IMR-90 (cell line): ENCODE results near the gene EML4. TPM values are rescaled to one million over a fixed set of nuclear protein-coding genes. Genes with fewer than 3 reads are reported as not detected.

Experiments
- ATAC-seq: fragments of 200-7000 bp; cut with Tn5 transposase; 2 replicates; pipeline ENCODE4 v1.9.1; 2020; ENCODE audit warnings: low read depth, mild to moderate bottlenecking, moderate library complexity
- BruUV-seq: library from RNA; stranded (reverse); fragments of 400-500 nt; replicated peaks from 2 replicates; lab custom pipeline; 2021; lab: Mats Ljungman, UMichigan
- CTCF ChIA-PET: fragments of 300-600 bp; formaldehyde crosslinking; extraction: SDS; loops from one replicate; lab custom pipeline; 2021; ENCODE audit warnings: antibody characterized with exemption; lab: Yijun Ruan, JAX
- POLR2A ChIA-PET: fragments of 300-600 bp; sonication (Branson Sonifier 250); formaldehyde crosslinking; loops from one replicate; lab custom pipeline; 2022; ENCODE audit warnings: antibody characterized with exemption; ENCODE audit not compliant: unreplicated experiment; lab: Charles Lee
- DNase-seq: peaks from one replicate; pipeline ENCODE4 v3.0.0; 2013
- H2AFZ ChIP-seq: replicated peaks from 2 replicates; pipeline ENCODE3; 2013; ENCODE audit warnings: low read length, mild to moderate bottlenecking; ENCODE audit not compliant: poor library complexity
- H2AK5ac ChIP-seq: 2 replicates; pipeline ENCODE4 v1.6.1; 2013; ENCODE audit warnings: low read depth, low read length, inconsistent platforms
- H2AK9ac ChIP-seq: replicated peaks from 2 replicates; pipeline ENCODE3; 2013; ENCODE audit warnings: mild to moderate bottlenecking, low read depth, low read length, moderate library complexity; ENCODE audit not compliant: poor library complexity
- H2BK120ac ChIP-seq: 2 replicates; pipeline ENCODE4 v1.6.1; 2013; ENCODE audit warnings: low read depth, low read length, inconsistent platforms
- H2BK15ac ChIP-seq: 3 replicates; pipeline ENCODE4 v1.6.1; 2013; ENCODE audit warnings: low read depth, low read length, inconsistent platforms
- H2BK20ac ChIP-seq: 2 replicates; pipeline ENCODE4 v1.6.1; 2013; ENCODE audit warnings: low read depth, mild to moderate bottlenecking, inconsistent platforms, low read length, moderate library complexity
- H2BK5ac ChIP-seq: 2 replicates; pipeline ENCODE4 v1.6.1; 2013; ENCODE audit warnings: mild to moderate bottlenecking, low read depth, low read length, inconsistent platforms; ENCODE audit not compliant: poor library complexity, severe bottlenecking
- H3K14ac ChIP-seq: replicated peaks from 2 replicates; pipeline ENCODE4 v1.6.1; 2013; ENCODE audit warnings: low read depth, low read length, inconsistent platforms
- H3K18ac ChIP-seq: 2 replicates; pipeline ENCODE4 v1.6.1; 2013; ENCODE audit warnings: low read depth, low read length, control low read depth
- H3K23ac ChIP-seq: 2 replicates; pipeline ENCODE4 v1.6.1; 2013; ENCODE audit warnings: low read depth, low read length, inconsistent platforms
- H3K27ac ChIP-seq: 2 replicates; pipeline ENCODE4 v1.5.1; 2013; ENCODE audit warnings: mild to moderate bottlenecking, control low read depth, low read length; ENCODE audit not compliant: insufficient read depth
- H3K27me3 ChIP-seq: 2 replicates; pipeline ENCODE4 v1.6.1; 2013; ENCODE audit warnings: low read length; ENCODE audit not compliant: control insufficient read depth, insufficient read depth
- H3K36me3 ChIP-seq: 2 replicates; pipeline ENCODE4 v1.6.1; 2013; ENCODE audit warnings: low read length, mixed read lengths; ENCODE audit not compliant: control insufficient read depth, insufficient read depth
- H3K4ac ChIP-seq: 2 replicates; pipeline ENCODE4 v1.6.1; 2013; ENCODE audit warnings: low read depth, low read length, inconsistent platforms
- H3K4me1 ChIP-seq: 2 replicates; pipeline ENCODE4 v1.6.1; 2013; ENCODE audit warnings: low read length, mixed read lengths; ENCODE audit not compliant: control insufficient read depth, insufficient read depth
- H3K4me2 ChIP-seq: 2 replicates; pipeline ENCODE4 v1.6.1; 2013; ENCODE audit warnings: low read depth, mild to moderate bottlenecking, control low read depth, low read length, moderate library complexity
- H3K4me3 ChIP-seq: 2 replicates; pipeline ENCODE4 v1.5.1; 2013; ENCODE audit warnings: low read depth, mild to moderate bottlenecking, control low read depth, low read length, moderate library complexity; ENCODE audit not compliant: insufficient read depth
- H3K56ac ChIP-seq: 2 replicates; pipeline ENCODE4 v1.6.1; 2013; ENCODE audit warnings: low read length, inconsistent platforms; ENCODE audit not compliant: insufficient read depth; ENCODE audit errors: extremely low read depth
- H3K79me1 ChIP-seq, 2 experiments: 2 replicates each; pipeline ENCODE4 v1.6.1; 2013; ENCODE audit warnings: low read length in 2 of 2, inconsistent platforms in 1 of 2, low read depth in 1 of 2
- H3K9ac ChIP-seq: 2 replicates; pipeline ENCODE4 v1.6.1; 2013; ENCODE audit warnings: low read depth, low read length, control low read depth
- H3K9me1 ChIP-seq: 2 replicates; pipeline ENCODE4 v1.6.1; 2013; ENCODE audit warnings: low read length, inconsistent platforms; ENCODE audit not compliant: insufficient read depth
- H3K9me3 ChIP-seq: 2 replicates; pipeline ENCODE4 v1.6.1; 2013; ENCODE audit warnings: low read length; ENCODE audit not compliant: control insufficient read depth, insufficient read depth
- H4K20me1 ChIP-seq: 2 replicates; pipeline ENCODE4 v1.6.1; 2013; ENCODE audit warnings: low read length, inconsistent platforms; ENCODE audit not compliant: insufficient read depth
- H4K5ac ChIP-seq: 2 replicates; pipeline ENCODE4 v1.6.1; 2013; ENCODE audit warnings: mild to moderate bottlenecking, low read depth, low read length, control low read depth
- H4K8ac ChIP-seq, 2 experiments: 2 replicates each; pipeline ENCODE4 v1.6.1; 2013; ENCODE audit warnings: low read depth in 2 of 2, low read length in 2 of 2, control low read depth in 1 of 2, inconsistent platforms in 1 of 2
- H4K91ac ChIP-seq: 2 replicates; pipeline ENCODE4 v1.6.1; 2013; ENCODE audit warnings: low read depth, low read length, inconsistent platforms; ENCODE audit not compliant: insufficient read depth
- BHLHE40 ChIP-seq: fragments of 150-350 bp; IDR thresholded peaks from 2 replicates; pipeline ENCODE4 v1.6.1; 2016; ENCODE audit warnings: mild to moderate bottlenecking, low read depth, low read length
- CEBPB ChIP-seq: IDR thresholded peaks from 2 replicates; pipeline ENCODE4 v1.6.1; 2012; ENCODE audit warnings: low read depth, low read length, improper control_type of control experiment
- CHD1 ChIP-seq: IDR thresholded peaks from 2 replicates; pipeline ENCODE4 v1.6.1; 2012; ENCODE audit warnings: low read depth, low read length, improper control_type of control experiment
- CTCF ChIP-seq: conservative IDR thresholded peaks from 2 replicates; pipeline ENCODE4 v1.5.1; 2012; ENCODE audit warnings: mild to moderate bottlenecking, low read depth, low read length, improper control_type of control experiment
- ELK1 ChIP-seq: fragments of 150-350 bp; IDR thresholded peaks from 2 replicates; pipeline ENCODE4 v1.6.1; 2016; ENCODE audit warnings: low read depth, mild to moderate bottlenecking, low read length, moderate library complexity, borderline replicate concordance
- FOS ChIP-seq: fragments of 150-350 bp; IDR thresholded peaks from 2 replicates; pipeline ENCODE4 v1.6.1; 2016; ENCODE audit warnings: low read depth, low read length
- MAFK ChIP-seq: IDR thresholded peaks from 2 replicates; pipeline ENCODE4 v1.6.1; 2012; ENCODE audit warnings: low read depth, low read length, improper control_type of control experiment
- MAZ ChIP-seq: IDR thresholded peaks from 2 replicates; pipeline ENCODE4 v1.6.1; 2012; ENCODE audit warnings: low read depth, mild to moderate bottlenecking, low read length, improper control_type of control experiment, moderate library complexity, borderline replicate concordance
- MXI1 ChIP-seq: IDR thresholded peaks from 2 replicates; pipeline ENCODE4 v1.6.1; 2012; ENCODE audit warnings: low read depth, mild to moderate bottlenecking, low read length, moderate library complexity, borderline replicate concordance
- NFE2L2 ChIP-seq: fragments of 150-350 bp; IDR thresholded peaks from 2 replicates; pipeline ENCODE4 v1.6.1; 2016; ENCODE audit warnings: low read depth, mild to moderate bottlenecking, low read length
- POLR2A ChIP-seq: IDR thresholded peaks from 2 replicates; pipeline ENCODE4 v1.6.1; 2012; ENCODE audit warnings: mild to moderate bottlenecking, low read depth, low read length
- RAD21 ChIP-seq: IDR thresholded peaks from 2 replicates; pipeline ENCODE4 v1.6.1; 2012; ENCODE audit warnings: low read length, improper control_type of control experiment
- RCOR1 ChIP-seq: IDR thresholded peaks from 2 replicates; pipeline ENCODE4 v1.6.1; 2012; ENCODE audit warnings: mild to moderate bottlenecking, low read length, improper control_type of control experiment; ENCODE audit not compliant: insufficient replicate concordance
- RFX5 ChIP-seq: IDR thresholded peaks from 2 replicates; pipeline ENCODE4 v1.8.0; 2012; ENCODE audit warnings: low read depth, mild to moderate bottlenecking, low read length, moderate library complexity
- SMC3 ChIP-seq: fragments of 150-350 bp; IDR thresholded peaks from 2 replicates; pipeline ENCODE4 v1.6.1; 2016; ENCODE audit warnings: low read depth, mild to moderate bottlenecking, antibody characterized with exemption, low read length, moderate library complexity
- USF2 ChIP-seq: fragments of 150-350 bp; IDR thresholded peaks from 2 replicates; pipeline ENCODE4 v1.6.1; 2017; ENCODE audit warnings: mild to moderate bottlenecking, antibody characterized with exemption, low read length, low read depth
- WGBS, 2 experiments: methylation state at CpG; one replicate each; pipeline versions ENCODE4 v1.1.5 to v1.1.7; 2013; ENCODE audit warnings: missing lambda C conversion rate in 2 of 2; ENCODE audit not compliant: insufficient read length in 1 of 2; ENCODE audit errors: extremely low coverage in 2 of 2; 5-methylcytosine and 5-hydroxymethylcytosine counted together
- dilution Hi-C: fragments of 300-500 bp; cut with HindIII; formaldehyde crosslinking; loops from one replicate; pipeline ENCODE4 v1.14.3; 2018; ENCODE audit warnings: low sequenced_read_pairs; ENCODE audit not compliant: unreplicated experiment
- in situ Hi-C: fragments of 300-500 bp; cut with MboI; formaldehyde crosslinking; loops from 3 replicates; pipeline ENCODE4 v1.14.3; 2019; ENCODE audit warnings: low sequenced_read_pairs, inconsistent platforms, mixed read lengths
- intact Hi-C: fragments of 100-400 bp; cut with micrococcal nuclease; formaldehyde crosslinking; loops from 2 replicates; pipeline ENCODE4 v1.10.0; 2022
- polyA plus RNA-seq, 3 experiments: library from polyadenylated mRNA; depleted of rRNA; stranded (reverse); fragments of >200 nt; gene quantifications; 2 replicates each; pipeline ENCODE4 v1.2.3, GENCODE V29; 2012; ENCODE audit warnings: low replicate concordance in 1 of 3
- total RNA-seq: library from RNA; depleted of rRNA; stranded (reverse); fragments of >200 nt; gene quantifications from 2 replicates; pipeline ENCODE4 v1.2.3, GENCODE V29; 2012

Gene EML4
- total and polyA plus RNA-seq, 2 of the 4 experiments (the other 2 are of a cell fraction): 29.7 to 73.7 TPM

- Histone ChIP-seq H3K4me3 (no peak overlapping the region), H4K5ac (no peak overlapping the region), H2AK9ac (no peak overlapping the region), H3K18ac (no peak overlapping the region), H2BK20ac (no peak overlapping the region), H2AFZ (no peak overlapping the region), H3K9ac (no peak overlapping the region), H3K23ac (no peak overlapping the region), H3K4ac (no peak overlapping the region), H3K36me3 (peaks cover 2% of the 10 kb centered on the region; the same call in 1 of the 2 replicates), H3K4me2 (no peak overlapping the region), H2BK15ac (no peak overlapping the region), H2AK5ac (no peak overlapping the region), H4K20me1 (no peaks in the 10 kb centered on the region), H2BK120ac (no peak overlapping the region), H3K56ac (no peak overlapping the region), H3K14ac (no peak overlapping the region), H3K4me1 (peaks cover 4% of the 10 kb centered on the region), H3K27me3 (no peaks in the 10 kb centered on the region), H4K91ac (no peak overlapping the region), H3K27ac (no peak overlapping the region), H3K9me1 (no peaks in the 10 kb centered on the region; the same call in 1 of the 2 replicates), H4K8ac (no peak overlapping the region), H3K79me1 (peaks cover 24 to 64% of the 10 kb centered on the region in 2 experiments), H3K9me3 (no peaks in the 10 kb centered on the region), H2BK5ac (no peak overlapping the region)
- TF ChIP-seq RCOR1 (no peak), SMC3 (no peak), RAD21 (no peak), POLR2A (no peak), MAFK (no peak), FOS (no peak), CHD1 (no peak), BHLHE40 (no peak), CEBPB (no peak), NFE2L2 (no peak), RFX5 (no peak), CTCF (no peak), USF2 (no peak), ELK1 (no peak), MAZ (no peak), MXI1 (no peak)
- DNase-seq (no peak), ATAC-seq (no peak)
- no CpG with 5 or more reads among the region's 1 CpG for WGBS, 2 experiments
- in situ Hi-C loops (no loop called here), intact Hi-C loops (loop anchor here (1.0 kb wide), 1 partner anchor 9 kb away; no protein-coding TSS in a partner anchor), dilution Hi-C loops (no loop called here)
- no TSS peak for BruUV-seq
- ChIA-PET CTCF (no interaction called here), POLR2A (no interaction called here)
Measured at GRCh38 chr2:42225573-42225972, 56.4 kb downstream of the EML4 start.
